HCT116 (cell line): Measurements from ENCODE around the gene CCDC188. TPM values are rescaled to one million over a fixed set of nuclear protein-coding genes. Genes with fewer than 3 reads are reported as not detected.

Source experiments
- ATAC-seq: fragments of 200-7000 bp; cut with Tn5 transposase; 2 replicates; pipeline ENCODE4 v1.9.1; 2020; ENCODE audit warnings: mild to moderate bottlenecking, moderate library complexity
- BruUV-seq: library from RNA; stranded (reverse); fragments of 400-500 nt; replicated peaks from 2 replicates; lab custom pipeline; 2021; lab: Mats Ljungman, UMichigan
- CTCF ChIA-PET: fragments of 300-600 bp; sonication (Branson Sonifier 250); formaldehyde crosslinking; loops from one replicate; lab custom pipeline; 2021; ENCODE audit warnings: antibody characterized with exemption; lab: Charles Lee
- POLR2A ChIA-PET: fragments of 300-600, 350-600 bp; sonication (Branson Sonifier 250); formaldehyde crosslinking; loops from one replicate; lab custom pipeline; 2021; ENCODE audit warnings: antibody characterized with exemption; lab: Charles Lee
- RAD21 ChIA-PET, 2 experiments: fragments of 300-600 bp; sonication (Branson Sonifier 250); formaldehyde crosslinking; loops; one replicate each; lab custom pipeline; 2023; ENCODE audit warnings: low total read pairs in 2 of 2; ENCODE audit not compliant: uncharacterized antibody in 2 of 2, unreplicated experiment in 2 of 2, low non-redundant PET in 1 of 2; lab: Charles Lee
- DNase-seq: peaks from one replicate; pipeline ENCODE4 v3.0.0-alpha.2; 2010; ENCODE audit warnings: low read depth, low spot score
- H2AFZ ChIP-seq: fragments of 200-600 bp; shearing (Covaris generic), sonication (generic); 2 replicates; pipeline ENCODE4 v1.6.1; 2017; ENCODE audit warnings: low read depth, mixed run types, mixed read lengths, antibody characterized with exemption, low read length; ENCODE audit not compliant: poor library complexity, severe bottlenecking
- H3K27ac ChIP-seq: 2 replicates; pipeline ENCODE4 v1.5.1; 2012; ENCODE audit warnings: low read depth, low read length
- H3K27me3 ChIP-seq: fragments of 200-600 bp; sonication (generic); 2 replicates; pipeline ENCODE4 v1.6.1; 2016; ENCODE audit warnings: mixed run types, low read length, mixed read lengths; ENCODE audit not compliant: insufficient read depth
- H3K36me3 ChIP-seq, 2 experiments: fragments of 200-500 bp in 1 of 2; fragments of 200-600 bp in 1 of 2; sonication (Bioruptor generic) in 1 of 2; sonication (generic) in 1 of 2; 2 replicates each; pipeline versions ENCODE4 v1.5.1 to v1.6.1; 2014 to 2016; ENCODE audit warnings: low read length in 2 of 2, inconsistent platforms in 1 of 2, mixed read lengths in 1 of 2, mixed run types in 1 of 2; ENCODE audit not compliant: insufficient read depth in 2 of 2, control insufficient read depth in 1 of 2
- H3K4me1 ChIP-seq, 2 experiments: fragments of 200-600 bp in 1 of 2; sonication (generic) in 1 of 2; 2 replicates each; pipeline versions ENCODE4 v1.5.1 to v1.6.1; 2012 to 2017; ENCODE audit warnings: low read length in 2 of 2, inconsistent platforms in 1 of 2, mild to moderate bottlenecking in 1 of 2, mixed read lengths in 1 of 2, mixed run types in 1 of 2, moderate library complexity in 1 of 2; ENCODE audit not compliant: insufficient read depth in 2 of 2, control insufficient read depth in 1 of 2
- H3K4me2 ChIP-seq: fragments of 200-600 bp; sonication (generic); 2 replicates; pipeline ENCODE4 v1.6.1; 2017; ENCODE audit warnings: mixed run types, low read length, mixed read lengths
- H3K4me3 ChIP-seq, 2 experiments: fragments of 200-600 bp in 1 of 2; sonication (generic) in 1 of 2; replicated peaks in 1 of 2; 2 replicates each; pipeline ENCODE4 v1.5.1; 2011 to 2016; ENCODE audit warnings: low read length in 2 of 2, control low read depth in 1 of 2, low read depth in 1 of 2, mild to moderate bottlenecking in 1 of 2, mixed read lengths in 1 of 2, mixed run types in 1 of 2
- H3K79me2 ChIP-seq: fragments of 200-600 bp; sonication (generic); 2 replicates; pipeline ENCODE4 v1.6.1; 2017; ENCODE audit warnings: mild to moderate bottlenecking, mixed run types, low read length, moderate library complexity, mixed read lengths; ENCODE audit not compliant: insufficient read depth
- H3K9ac ChIP-seq: fragments of 200-600 bp; sonication (generic); 2 replicates; pipeline ENCODE4 v1.6.1; 2016; ENCODE audit warnings: low read length, mixed read lengths
- H3K9me2 ChIP-seq: fragments of 200-600 bp; sonication (generic), shearing (Covaris generic); 2 replicates; pipeline ENCODE4 v1.6.1; 2017; ENCODE audit warnings: mixed run types, mild to moderate bottlenecking, moderate library complexity; ENCODE audit not compliant: insufficient read depth
- H3K9me3 ChIP-seq, 2 experiments: fragments of 200-500 bp in 1 of 2; fragments of 200-600 bp in 1 of 2; sonication (Bioruptor generic) in 1 of 2; sonication (generic) in 1 of 2; 2 replicates each; pipeline ENCODE4 v1.6.1; 2014 to 2017; ENCODE audit warnings: low read length in 2 of 2, mixed read lengths in 2 of 2, inconsistent platforms in 1 of 2, low read depth in 1 of 2, mild to moderate bottlenecking in 1 of 2, mixed run types in 1 of 2, moderate library complexity in 1 of 2; ENCODE audit not compliant: control insufficient read depth in 1 of 2, insufficient read depth in 1 of 2
- H4K20me1 ChIP-seq: fragments of 200-600 bp; sonication (generic), shearing (Covaris generic); 2 replicates; pipeline ENCODE4 v1.6.1; 2017; ENCODE audit warnings: mixed run types, mild to moderate bottlenecking, moderate library complexity; ENCODE audit not compliant: insufficient read depth
- JUND ChIP-seq: IDR thresholded peaks from 2 replicates; pipeline ENCODE4 v1.6.1; 2012
- POLR2AphosphoS5 ChIP-seq: IDR thresholded peaks from 2 replicates; pipeline ENCODE4 v1.6.1; 2011; ENCODE audit warnings: mild to moderate bottlenecking, low read depth, low read length, moderate library complexity
- SIN3A ChIP-seq: IDR thresholded peaks from 2 replicates; pipeline ENCODE4 v1.6.1; 2012; ENCODE audit warnings: low read depth
- SP1 ChIP-seq: IDR thresholded peaks from 2 replicates; pipeline ENCODE4 v1.6.1; 2012; ENCODE audit warnings: low read depth
- ZFX ChIP-seq: fragments of 450-650 bp; IDR thresholded peaks from 2 replicates; pipeline ENCODE4 v1.6.1; 2017
- ZNF274 ChIP-seq: fragments of 200-500 bp; sonication (Bioruptor generic); IDR thresholded peaks from 2 replicates; pipeline ENCODE4 v1.6.1; 2014; ENCODE audit warnings: mild to moderate bottlenecking, low read depth, low read length, inconsistent platforms
- intact Hi-C: fragments of 100-400 bp; cut with micrococcal nuclease; formaldehyde crosslinking; loops from 2 replicates; pipeline ENCODE4 v1.10.0; 2022
- total RNA-seq: library from RNA; stranded (reverse); gene quantifications from one replicate; pipeline ENCODE4 v1.2.1, GENCODE V29; 2021; ENCODE audit not compliant: unreplicated experiment

Gene CCDC188
- total RNA-seq, 1 experiment from 2014 or later, result not detected

GRCh38 chr22:20112623-20113511 is 38.0 kb downstream of the CCDC188 start:
- ChIA-PET CTCF (no interaction called here), RAD21 (no interaction called here), POLR2A (no interaction called here)
- Histone ChIP-seq H3K4me2 (no peak overlapping the region), H3K36me3 (peaks cover 10 to 49% of the 10 kb centered on the region in 2 experiments; a peak in 3 of 4 replicates), H3K4me1 (peaks cover 8 to 14% of the 10 kb centered on the region in 2 experiments), H4K20me1 (no peaks in the 10 kb centered on the region), H3K4me3 (no peak overlapping the region), H3K9me3 (no peaks in the 10 kb centered on the region), H3K79me2 (peaks cover 35% of the 10 kb centered on the region), H2AFZ (no peak overlapping the region), H3K27me3 (no peaks in the 10 kb centered on the region), H3K9ac (no peak overlapping the region), H3K27ac (peak overlapping the region; percentile 34; the same call in 1 of the 2 replicates), H3K9me2 (no peaks in the 10 kb centered on the region)
- intact Hi-C loops, result loop anchor here (10.0 kb wide), 1 partner anchor 148 kb away; no protein-coding TSS in a partner anchor
- DNase-seq (no peak), ATAC-seq (no peak)
- no peak for TF ChIP-seq JUND
- no peak for TF ChIP-seq ZFX
- TF ChIP-seq SP1, result no peak
- no TSS peak for BruUV-seq

- H3K36me3 ChIP-seq, result peaks cover 17 to 57% of the 10 kb centered on the region in 2 experiments; a peak in 3 of 4 replicates
- no TSS peak for BruUV-seq
- peak; percentile 12; the same call in 1 of the 2 replicates for TF ChIP-seq POLR2AphosphoS5
- peak; percentile 24; the same call in 1 of the 2 replicates for TF ChIP-seq SIN3A
- no peak for TF ChIP-seq ZNF274
Observed at GRCh38 chr22:20111689-20112622, 38.9 kb downstream of the CCDC188 start.

More at GRCh38 chr22:20111689-20112622, 38.9 kb downstream of the CCDC188 start:
- Histone ChIP-seq H3K27ac (peak overlapping the region; percentile 34), H3K4me3 (no peak overlapping the region), H3K4me2 (no peak overlapping the region), H3K27me3 (no peaks in the 10 kb centered on the region), H2AFZ (no peak overlapping the region), H3K79me2 (peaks cover 32% of the 10 kb centered on the region), H3K9me3 (no peaks in the 10 kb centered on the region), H4K20me1 (no peaks in the 10 kb centered on the region), H3K9me2 (no peaks in the 10 kb centered on the region), H3K9ac (0 out of 2 replicates have a peak overlapping the region, but pooled peaks have one; percentile 4), H3K4me1 (peaks cover 8 to 14% of the 10 kb centered on the region in 2 experiments)
- ChIA-PET CTCF (no interaction called here), RAD21 (no interaction called here), POLR2A (no interaction called here)
- DNase-seq (no peak), ATAC-seq (peak; percentile 12; the same call in 1 of the 2 replicates)
- intact Hi-C loops, result loop anchor here (10.0 kb wide), 1 partner anchor 147 kb away; no protein-coding TSS in a partner anchor
